Thyroid gland (tissue), 4 donors: ENCODE results near the gene DCDC1. TPM values are rescaled to one million over a fixed set of nuclear protein-coding genes. Genes with fewer than 3 reads are reported as not detected.
A peak's percentile ranks its signal among the peaks of the same experiment; 100 is the strongest.

Experiments used
- DNase-seq, 2 donors: peaks; one replicate each; pipeline ENCODE4 v3.0.0-alpha.2; 2019
- H3K27ac ChIP-seq, 3 donors: fragments of 200-600 bp; sonication (generic); 1 replicate in 2 of 3; 2 replicates in 1 of 3; pipeline ENCODE4 v1.5.1; 2016 to 2019; ENCODE audit warnings: mild to moderate bottlenecking in 1 of 3, moderate library complexity in 1 of 3
- H3K27me3 ChIP-seq: fragments of 200-600 bp; sonication (generic); one replicate; pipeline ENCODE4 v1.5.1; 2019
- H3K36me3 ChIP-seq, 2 donors: fragments of 200-600 bp; sonication (generic); one replicate each; pipeline ENCODE4 v1.5.1; 2016 to 2019
- H3K4me1 ChIP-seq, 2 donors: fragments of 200-600 bp; sonication (generic); one replicate each; pipeline ENCODE4 v1.5.1; 2017 to 2019
- H3K4me3 ChIP-seq, 3 donors: fragments of 200-600 bp; sonication (generic); replicated peaks in 1 of 3; 1 replicate in 2 of 3; 2 replicates in 1 of 3; pipeline ENCODE4 v1.5.1; 2016; ENCODE audit warnings: mild to moderate bottlenecking in 1 of 3
- H3K9me3 ChIP-seq: fragments of 200-600 bp; sonication (generic); one replicate; pipeline ENCODE4 v1.5.1; 2017
- POLR2A ChIP-seq, 2 donors: fragments of 450-650 bp; IDR thresholded peaks; one replicate each; pipeline ENCODE4 v1.6.1; 2017; ENCODE audit warnings: antibody characterized with exemption in 2 of 2, mild to moderate bottlenecking in 2 of 2, moderate library complexity in 1 of 2
- WGBS, 2 donors: methylation state at CpG; one replicate each; pipeline ENCODE4 v1.1.5; 2017; 5-methylcytosine and 5-hydroxymethylcytosine counted together
- intact Hi-C: fragments of 100-400 bp; cut with DNase I; formaldehyde crosslinking; loops from one replicate; pipeline ENCODE4 v1.15.1; 2023
- total RNA-seq, 4 donors: library from RNA; depleted of rRNA; stranded (reverse); fragments of >200 nt; gene quantifications; one replicate each; pipeline ENCODE4 v1.2.3, GENCODE V29; 2016
- TF ChIP-seq, protein P1 (sequence below), 6 experiments: fragments of 200-600 bp in 3 of 6; fragments of 450-650 bp in 3 of 6; sonication (generic) in 3 of 6; IDR thresholded peaks; one replicate each; pipeline ENCODE4 v1.5.1; 2016 to 2019; ENCODE audit warnings: antibody characterized with exemption in 6 of 6, mild to moderate bottlenecking in 2 of 6, inconsistent platforms in 1 of 6, moderate library complexity in 1 of 6

Gene DCDC1
- total RNA-seq, 4 donors from 2014 or later: 4.4 to 17.2 (median 9.9) TPM

DNA sequence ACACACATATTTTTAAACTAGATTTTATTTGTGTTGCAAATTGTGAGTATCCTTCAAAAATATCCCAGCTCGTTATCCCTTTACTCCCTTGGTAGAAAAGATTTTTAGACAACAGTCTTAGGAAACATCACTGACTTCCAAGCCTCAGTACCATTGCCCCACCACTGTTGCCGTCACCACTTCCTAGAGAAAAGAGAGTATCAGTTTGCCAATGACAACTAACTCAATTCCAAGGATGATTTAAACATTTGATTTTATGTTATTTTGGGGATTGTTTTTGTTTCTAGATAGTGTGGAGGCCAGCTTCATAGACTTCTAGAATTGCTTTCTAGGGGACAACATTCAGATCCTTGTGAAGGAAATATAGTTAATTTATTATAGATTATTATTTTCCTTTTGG is 509.4 kb downstream of the DCDC1 start:
- H3K27ac ChIP-seq: no peak overlapping the region
- no peak overlapping the region for H3K4me3 ChIP-seq
- intact Hi-C loops: no loop called here
- H3K36me3 ChIP-seq: no peaks in the 10 kb centered on the region
- no peak for TF ChIP-seq POLR2A (IDR thresholded peaks at IDR 0.05)
- TF ChIP-seq, protein P1, sequence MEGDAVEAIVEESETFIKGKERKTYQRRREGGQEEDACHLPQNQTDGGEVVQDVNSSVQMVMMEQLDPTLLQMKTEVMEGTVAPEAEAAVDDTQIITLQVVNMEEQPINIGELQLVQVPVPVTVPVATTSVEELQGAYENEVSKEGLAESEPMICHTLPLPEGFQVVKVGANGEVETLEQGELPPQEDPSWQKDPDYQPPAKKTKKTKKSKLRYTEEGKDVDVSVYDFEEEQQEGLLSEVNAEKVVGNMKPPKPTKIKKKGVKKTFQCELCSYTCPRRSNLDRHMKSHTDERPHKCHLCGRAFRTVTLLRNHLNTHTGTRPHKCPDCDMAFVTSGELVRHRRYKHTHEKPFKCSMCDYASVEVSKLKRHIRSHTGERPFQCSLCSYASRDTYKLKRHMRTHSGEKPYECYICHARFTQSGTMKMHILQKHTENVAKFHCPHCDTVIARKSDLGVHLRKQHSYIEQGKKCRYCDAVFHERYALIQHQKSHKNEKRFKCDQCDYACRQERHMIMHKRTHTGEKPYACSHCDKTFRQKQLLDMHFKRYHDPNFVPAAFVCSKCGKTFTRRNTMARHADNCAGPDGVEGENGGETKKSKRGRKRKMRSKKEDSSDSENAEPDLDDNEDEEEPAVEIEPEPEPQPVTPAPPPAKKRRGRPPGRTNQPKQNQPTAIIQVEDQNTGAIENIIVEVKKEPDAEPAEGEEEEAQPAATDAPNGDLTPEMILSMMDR (IDR thresholded peaks at IDR 0.05): no peak
- no peaks in the 10 kb centered on the region for H3K9me3 ChIP-seq
- no peak for DNase-seq
- WGBS, 2 donors: 70 to 78% methylated on average over 2 of the region's 2 CpGs
- no peaks in the 10 kb centered on the region for H3K27me3 ChIP-seq
- no peaks in the 10 kb centered on the region for H3K4me1 ChIP-seq

DNA sequence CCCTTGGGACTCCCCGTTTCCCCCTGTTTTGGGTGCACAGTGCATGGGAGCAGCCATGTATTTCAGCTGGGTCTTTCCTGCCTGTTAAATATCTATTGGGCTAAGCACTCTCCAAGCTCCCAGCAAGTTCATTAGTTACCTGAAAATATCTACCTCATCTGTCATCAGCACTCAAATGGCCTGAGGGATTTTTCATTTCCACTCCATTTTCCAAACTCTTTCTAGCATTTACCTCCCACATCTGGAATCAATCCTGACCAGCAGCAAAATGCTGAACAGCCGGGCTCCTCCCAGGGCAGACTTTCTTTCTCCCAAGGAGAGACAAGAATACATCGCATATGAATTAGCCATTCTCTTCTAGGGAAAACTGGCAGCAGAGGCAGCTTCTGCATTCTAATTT is 509.9 kb downstream of the DCDC1 start:
- TF ChIP-seq POLR2A (IDR thresholded peaks at IDR 0.05): no peak
- TF ChIP-seq, protein P1 (IDR thresholded peaks at IDR 0.05): no peak
- intact Hi-C loops: loop anchor here (5.0 kb wide), 1 partner anchor 517 kb away; no protein-coding TSS in a partner anchor
- Histone ChIP-seq H3K4me1 (no peaks in the 10 kb centered on the region), H3K36me3 (no peaks in the 10 kb centered on the region), H3K27me3 (no peaks in the 10 kb centered on the region), H3K9me3 (no peaks in the 10 kb centered on the region), H3K4me3 (no peak overlapping the region), H3K27ac (no peak overlapping the region)
- no peak for DNase-seq
- 68 to 76% methylated on average over 3 of the region's 3 CpGs for WGBS, 2 donors

DNA sequence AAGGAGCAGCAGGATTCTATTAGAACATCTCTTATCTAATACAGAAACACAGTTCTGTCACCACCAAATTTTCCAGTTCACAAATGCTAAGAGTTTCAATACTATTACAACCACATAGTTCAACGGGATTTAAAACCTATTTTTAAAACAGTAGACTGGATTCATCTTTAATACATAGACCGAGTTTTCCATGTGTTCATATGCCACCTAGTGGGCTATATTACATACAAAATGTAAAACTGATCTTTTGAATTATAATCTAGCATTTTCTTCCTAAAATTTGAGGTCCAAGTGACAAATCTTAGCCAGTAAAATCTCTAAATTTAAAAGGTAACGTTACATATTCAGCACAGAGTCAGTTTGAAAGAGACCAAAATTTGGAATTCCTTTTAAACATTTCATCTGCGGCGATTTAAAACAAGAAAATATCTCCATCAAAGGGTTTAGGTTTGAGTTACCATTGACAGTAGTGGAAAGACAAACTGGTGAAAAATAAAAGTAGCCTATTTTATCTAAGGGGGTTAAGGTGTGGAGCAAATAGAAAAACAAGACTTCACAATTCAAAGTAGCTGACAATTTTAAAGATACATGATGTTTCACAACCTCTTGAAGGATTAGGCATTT is 514.0 kb downstream of the DCDC1 start:
- Histone ChIP-seq H3K9me3 (no peaks in the 10 kb centered on the region), H3K4me3 (no peak overlapping the region), H3K36me3 (no peaks in the 10 kb centered on the region), H3K27ac (no peak overlapping the region), H3K4me1 (no peaks in the 10 kb centered on the region), H3K27me3 (no peaks in the 10 kb centered on the region)
- TF ChIP-seq, protein P1 (IDR thresholded peaks at IDR 0.05): peak in 3 of 6 experiments; percentile 48 to 74 (median 64)
- no peak for TF ChIP-seq POLR2A (IDR thresholded peaks at IDR 0.05)
- 54% methylated on average over 5 of the region's 5 CpGs for WGBS, 2 donors
- intact Hi-C loops: loop anchor here (5.0 kb wide), 1 partner anchor 513 kb away; no protein-coding TSS in a partner anchor
- no peak for DNase-seq

DNA sequence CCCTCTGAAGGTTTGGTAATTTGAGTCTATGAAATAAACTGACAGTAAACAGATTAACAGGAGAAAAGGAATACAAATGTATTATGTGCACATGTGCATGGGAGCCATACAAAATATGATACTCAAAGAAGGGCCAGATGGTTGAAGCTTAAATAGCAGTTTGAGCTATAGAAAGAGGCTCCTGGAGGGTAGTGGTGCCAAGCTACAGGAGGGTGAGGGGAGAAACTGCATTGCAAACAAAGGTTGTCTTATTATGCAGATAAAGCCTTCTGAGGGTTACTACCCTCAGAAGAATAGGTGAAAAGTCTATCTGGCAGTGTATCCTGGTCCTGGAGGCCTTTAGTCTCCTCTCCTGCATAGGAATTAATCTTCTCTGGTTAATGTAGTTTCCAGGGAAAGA is 516.1 kb downstream of the DCDC1 start:
- intact Hi-C loops: no loop called here
- H3K27me3 ChIP-seq: no peaks in the 10 kb centered on the region
- TF ChIP-seq, protein P1 (IDR thresholded peaks at IDR 0.05): no peak
- no peak for TF ChIP-seq POLR2A (IDR thresholded peaks at IDR 0.05)
- no peak for DNase-seq
- no peak overlapping the region for H3K4me3 ChIP-seq
- H3K9me3 ChIP-seq: no peaks in the 10 kb centered on the region
- no peak overlapping the region for H3K27ac ChIP-seq
- no peaks in the 10 kb centered on the region for H3K36me3 ChIP-seq
- no peaks in the 10 kb centered on the region for H3K4me1 ChIP-seq

DNA sequence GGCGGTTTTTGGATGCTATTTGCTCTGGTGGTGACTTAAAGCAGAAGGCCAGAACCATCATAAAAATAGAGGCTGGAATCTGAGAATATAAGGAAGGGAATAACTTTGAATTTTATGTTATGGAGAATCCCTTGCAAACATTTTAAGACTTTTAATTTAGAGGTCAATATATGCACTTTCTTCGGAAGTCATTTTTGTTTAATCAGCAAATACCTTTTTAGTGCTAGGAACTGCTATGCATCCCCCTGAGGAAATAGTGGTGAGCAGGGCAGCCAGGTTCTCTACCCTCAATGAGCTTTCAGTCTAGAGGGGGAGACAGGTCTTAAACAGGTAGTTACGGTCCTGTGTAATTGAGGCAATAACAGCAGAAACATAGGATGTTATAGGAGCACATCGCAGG is 516.9 kb downstream of the DCDC1 start:
- H3K4me1 ChIP-seq: no peaks in the 10 kb centered on the region
- TF ChIP-seq, protein P1 (IDR thresholded peaks at IDR 0.05): no peak
- no peak for TF ChIP-seq POLR2A (IDR thresholded peaks at IDR 0.05)
- 94 to 95% methylated on average over 4 of the region's 4 CpGs for WGBS, 2 donors
- intact Hi-C loops: no loop called here
- no peak overlapping the region for H3K4me3 ChIP-seq
- no peak for DNase-seq
- H3K27me3 ChIP-seq: no peaks in the 10 kb centered on the region
- no peaks in the 10 kb centered on the region for H3K36me3 ChIP-seq
- H3K9me3 ChIP-seq: no peaks in the 10 kb centered on the region
- no peak overlapping the region for H3K27ac ChIP-seq
